Panc1 (cell line): ENCODE results near the gene CREB5. TPM values are rescaled to one million over a fixed set of nuclear protein-coding genes. Genes with fewer than 3 reads are reported as not detected.

Source experiments
- ATAC-seq: fragments of 200-7000 bp; cut with Tn5 transposase; 2 replicates; pipeline ENCODE4 v1.9.1; 2020; ENCODE audit warnings: mild to moderate bottlenecking, moderate library complexity
- BruUV-seq: library from RNA; stranded (reverse); fragments of 400-500 nt; replicated peaks from 2 replicates; lab custom pipeline; 2021; lab: Mats Ljungman, UMichigan
- CTCF ChIA-PET: fragments of 300-600 bp; sonication (Branson Sonifier 250); formaldehyde crosslinking; loops from one replicate; lab custom pipeline; 2022; ENCODE audit warnings: antibody characterized with exemption; lab: Charles Lee
- POLR2A ChIA-PET: fragments of 300-600 bp; sonication (Branson Sonifier 250); formaldehyde crosslinking; loops from one replicate; lab custom pipeline; 2022; ENCODE audit warnings: antibody characterized with exemption; lab: Charles Lee
- DNase-seq: peaks from one replicate; pipeline ENCODE4 v3.0.0-alpha.2; 2010; ENCODE audit warnings: low read depth, low spot score
- H3K27ac ChIP-seq: 2 replicates; pipeline ENCODE4 v1.5.1; 2011; ENCODE audit warnings: mild to moderate bottlenecking, low read length, inconsistent platforms
- H3K27me3 ChIP-seq: fragments of 200-500 bp; sonication (Bioruptor generic); 2 replicates; pipeline ENCODE4 v1.6.0; 2014; ENCODE audit warnings: low read length, inconsistent platforms; ENCODE audit not compliant: control insufficient read depth, insufficient read depth
- H3K36me3 ChIP-seq: fragments of 200-500 bp; sonication (Bioruptor generic); 2 replicates; pipeline ENCODE4 v1.5.1; 2014; ENCODE audit warnings: inconsistent platforms, mild to moderate bottlenecking, low read length, moderate library complexity; ENCODE audit not compliant: control insufficient read depth, insufficient read depth
- H3K4me1 ChIP-seq: 2 replicates; pipeline ENCODE4 v1.5.1; 2011; ENCODE audit warnings: inconsistent platforms, mild to moderate bottlenecking, low read length, moderate library complexity; ENCODE audit not compliant: control insufficient read depth, insufficient read depth
- H3K4me3 ChIP-seq, 2 experiments: 2 replicates each; pipeline ENCODE4 v1.5.1; 2011 to 2012; ENCODE audit warnings: low read depth in 2 of 2, low read length in 2 of 2, mild to moderate bottlenecking in 2 of 2, inconsistent platforms in 1 of 2, moderate library complexity in 1 of 2
- H3K9me3 ChIP-seq: fragments of 200-500 bp; sonication (Bioruptor generic); 2 replicates; pipeline ENCODE4 v1.5.1; 2014; ENCODE audit warnings: low read depth, mild to moderate bottlenecking, inconsistent platforms, low read length, moderate library complexity; ENCODE audit not compliant: control insufficient read depth, insufficient read depth
- CTCF ChIP-seq: fragments of 450-650 bp; IDR thresholded peaks from 2 replicates; pipeline ENCODE4 v1.5.1; 2017; ENCODE audit warnings: mild to moderate bottlenecking
- POLR2AphosphoS5 ChIP-seq: IDR thresholded peaks from 2 replicates; pipeline ENCODE4 v1.6.1; 2012; ENCODE audit warnings: mild to moderate bottlenecking, low read depth, low read length, moderate library complexity
- REST ChIP-seq, 2 experiments: IDR thresholded peaks; 2 replicates each; pipeline ENCODE4 v1.6.1; 2011 to 2012; ENCODE audit warnings: low read depth in 2 of 2, control low read depth in 1 of 2, low read length in 1 of 2, mild to moderate bottlenecking in 1 of 2, moderate library complexity in 1 of 2; ENCODE audit not compliant: insufficient read depth in 1 of 2
- SIN3A ChIP-seq: IDR thresholded peaks from 2 replicates; pipeline ENCODE4 v1.6.1; 2012; ENCODE audit warnings: low read depth, mild to moderate bottlenecking, low read length, moderate library complexity, borderline replicate concordance; ENCODE audit not compliant: insufficient read depth
- TCF7L2 ChIP-seq: IDR thresholded peaks from 2 replicates; pipeline ENCODE4 v1.6.1; 2011; ENCODE audit warnings: mild to moderate bottlenecking, low read depth, low read length, inconsistent platforms
- in situ Hi-C: cut with HindIII; loops from 2 replicates; pipeline ENCODE4 v1.10.0; 2016; ENCODE audit warnings: low sequenced_read_pairs, low pct_unique_long_range_greater_than_20kb
- intact Hi-C: fragments of 100-400 bp; cut with micrococcal nuclease; formaldehyde crosslinking; loops from one replicate; pipeline ENCODE4 v1.10.0; 2022; ENCODE audit not compliant: unreplicated experiment
- total RNA-seq: library from RNA; stranded (reverse); gene quantifications from one replicate; pipeline ENCODE4 v1.2.1, GENCODE V29; 2021; ENCODE audit not compliant: unreplicated experiment

CREB5 gene
- total RNA-seq, 1 experiment from 2014 or later = 3.1 TPM

GRCh38 chr7:28630350-28630749 is 218.0 kb downstream of the CREB5 start:
- ATAC-seq = no peak
- H3K9me3 ChIP-seq = no peaks in the 10 kb centered on the region
- no peak for DNase-seq
- CTCF ChIA-PET = no interaction called here
- intact Hi-C loops = no loop called here
- H3K27me3 ChIP-seq = peaks cover 8% of the 10 kb centered on the region; the same call in 1 of the 2 replicates
- no peak overlapping the region for H3K4me3 ChIP-seq
- in situ Hi-C loops = no loop called here
- TF ChIP-seq REST (IDR thresholded peaks at IDR 0.05; ENCODE audit: insufficient read depth in 1 of 2, low read depth in 2 of 2, low read length in 1 of 2) (no peak), POLR2AphosphoS5 (no peak), SIN3A (no peak), TCF7L2 (no peak), CTCF (no peak)
- no TSS peak for BruUV-seq
- no peaks in the 10 kb centered on the region for H3K4me1 ChIP-seq
- H3K27ac ChIP-seq = no peak overlapping the region
- H3K36me3 ChIP-seq = no peaks in the 10 kb centered on the region
- POLR2A ChIA-PET = no interaction called here

- POLR2A ChIA-PET = no interaction called here
- Histone ChIP-seq H3K36me3 (no peaks in the 10 kb centered on the region), H3K27ac (no peak overlapping the region), H3K9me3 (no peaks in the 10 kb centered on the region), H3K4me1 (no peaks in the 10 kb centered on the region), H3K4me3 (no peak overlapping the region), H3K27me3 (peaks cover 8% of the 10 kb centered on the region; the same call in 1 of the 2 replicates)
- CTCF ChIA-PET = no interaction called here
- DNase-seq = no peak
- ATAC-seq = no peak
- no TSS peak for BruUV-seq
- in situ Hi-C loops (no loop called here), intact Hi-C loops (no loop called here)
- TF ChIP-seq SIN3A = no peak
- TF ChIP-seq TCF7L2 = no peak
- TF ChIP-seq REST (IDR thresholded peaks at IDR 0.05; ENCODE audit: insufficient read depth in 1 of 2, low read depth in 2 of 2, low read length in 1 of 2) = no peak
- TF ChIP-seq POLR2AphosphoS5 = no peak
- TF ChIP-seq CTCF = no peak
These were observed 219.7 kb downstream of the CREB5 start for GRCh38 chr7:28631995-28632394.
